Stimulated activated CD4-positive, alpha-beta T cell treated with anti-CD3 and anti-CD28 coated beads, Interleukin-12 subunit alpha, Interleukin-12 subunit beta, amount 100 ng/mL, for 24 hours (primary cell): ENCODE measurements around the gene CCDC85C.

ENCODE experiments used
- DNase-seq, 2 experiments: peaks; one replicate each; pipeline ENCODE4 v3.0.0-alpha.2; 2020; ENCODE audit warnings: low read depth in 2 of 2

Gene CCDC85C

DNA sequence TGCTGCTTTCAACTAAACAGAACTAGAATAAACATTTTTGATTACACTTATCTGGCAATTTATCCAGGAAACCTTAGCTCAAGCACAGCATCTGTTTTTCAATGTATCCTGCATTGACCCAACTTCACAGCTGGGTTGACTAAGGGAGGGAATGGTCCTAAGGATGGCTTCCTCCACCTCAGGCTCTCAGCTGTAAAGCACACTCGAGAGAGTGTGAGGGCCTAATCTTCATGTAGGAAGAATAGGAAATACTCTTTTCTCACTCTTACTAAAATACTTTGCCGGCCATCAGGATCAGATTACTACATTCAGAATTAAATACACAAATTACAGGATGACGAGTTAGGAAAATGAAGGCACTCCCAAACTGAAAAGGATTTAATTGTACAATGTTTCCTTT lies 130.5 kb downstream of the CCDC85C start:
- no peak for DNase-seq

DNA sequence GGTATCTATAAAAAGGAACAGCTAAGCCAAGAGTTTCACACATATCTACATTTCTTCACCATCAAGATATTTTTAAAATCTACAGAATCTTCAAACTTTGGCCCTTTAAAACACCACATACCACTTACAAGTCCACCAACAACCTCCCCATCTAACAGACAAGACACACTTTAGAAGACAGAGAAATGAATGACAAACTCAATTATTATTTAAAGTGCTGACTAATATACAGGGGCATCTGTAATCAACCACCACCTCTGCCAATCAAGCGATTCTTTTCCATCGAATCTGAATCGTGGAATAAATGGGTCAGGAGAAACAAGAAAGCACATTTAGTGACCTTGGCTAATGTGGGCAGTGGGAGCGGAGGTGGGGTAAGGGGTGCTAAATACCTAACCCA lies 131.1 kb downstream of the CCDC85C start:
- no peak for DNase-seq

DNA sequence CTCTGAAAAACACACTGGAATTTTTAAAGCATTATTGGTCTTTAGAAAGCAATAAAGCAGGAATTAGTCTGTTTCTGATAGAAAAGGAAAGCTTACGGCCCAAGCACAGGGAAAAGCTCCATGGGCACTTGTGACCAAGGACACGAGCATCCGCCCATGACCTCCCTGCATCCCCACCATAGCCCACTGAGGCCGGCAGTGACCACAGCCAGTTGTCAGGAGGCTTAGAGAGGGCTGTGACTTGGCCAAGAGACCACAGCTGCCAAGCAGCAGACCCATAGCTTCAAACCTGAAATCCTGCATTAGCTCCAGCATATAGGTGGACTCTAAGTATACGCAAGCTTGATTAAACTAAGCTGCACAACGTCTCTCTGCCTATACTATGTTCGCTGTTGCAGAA lies 132.3 kb downstream of the CCDC85C start:
- DNase-seq: no peak

DNA sequence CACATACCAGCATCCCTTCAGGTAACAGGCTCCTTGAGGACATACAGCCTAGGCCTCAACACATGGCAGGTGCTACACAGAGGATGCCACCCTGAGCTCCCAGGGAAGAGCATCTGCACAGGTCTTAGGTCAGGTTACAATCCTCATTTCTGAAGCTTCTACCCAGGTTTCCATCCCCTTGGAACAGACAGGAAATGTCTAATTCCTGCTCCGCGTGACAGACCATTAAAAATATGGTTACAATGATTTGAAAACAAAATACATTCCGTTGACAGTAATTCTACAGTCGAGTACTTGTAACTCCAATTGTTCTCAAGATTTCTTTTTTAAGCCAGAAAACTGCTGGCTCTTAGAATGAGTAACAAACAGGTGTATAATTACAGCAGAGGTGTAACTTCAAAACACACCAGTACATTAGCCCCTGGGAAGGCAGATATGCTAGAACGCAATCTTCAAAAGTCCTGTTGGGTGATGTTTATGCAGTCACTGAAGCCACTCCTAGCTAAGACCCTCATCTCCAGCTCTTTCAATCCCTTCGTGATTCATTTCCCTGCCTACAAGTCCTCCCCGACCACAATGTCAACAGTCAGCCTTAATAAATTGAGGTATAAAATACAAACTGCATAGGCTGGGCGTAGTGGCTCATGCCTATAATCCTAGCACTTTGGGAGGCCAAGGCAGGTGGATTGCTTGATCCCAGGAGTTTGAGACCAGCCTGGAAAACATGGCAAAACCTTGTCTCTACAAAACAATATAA lies 135.0 kb downstream of the CCDC85C start:
- DNase-seq: no peak

DNA sequence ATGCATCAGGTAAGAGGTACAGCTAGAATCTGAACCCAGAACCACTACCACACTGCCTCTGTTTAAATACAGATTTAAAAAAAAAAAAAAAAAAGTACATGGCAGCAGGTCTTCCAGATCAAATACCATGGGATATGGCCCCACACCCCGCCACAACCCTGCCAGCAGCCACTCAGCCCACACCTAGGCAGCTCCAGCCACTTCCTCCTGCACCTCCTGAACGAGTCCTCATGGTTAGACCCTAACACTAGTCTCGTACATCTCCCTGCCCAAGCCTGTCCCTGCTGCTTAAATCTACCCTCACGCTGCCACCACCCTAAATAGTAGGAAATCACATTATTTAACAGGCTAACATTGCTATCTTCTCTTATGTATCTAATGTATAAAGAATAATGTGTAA lies 135.9 kb downstream of the CCDC85C start:
- no peak for DNase-seq

DNA sequence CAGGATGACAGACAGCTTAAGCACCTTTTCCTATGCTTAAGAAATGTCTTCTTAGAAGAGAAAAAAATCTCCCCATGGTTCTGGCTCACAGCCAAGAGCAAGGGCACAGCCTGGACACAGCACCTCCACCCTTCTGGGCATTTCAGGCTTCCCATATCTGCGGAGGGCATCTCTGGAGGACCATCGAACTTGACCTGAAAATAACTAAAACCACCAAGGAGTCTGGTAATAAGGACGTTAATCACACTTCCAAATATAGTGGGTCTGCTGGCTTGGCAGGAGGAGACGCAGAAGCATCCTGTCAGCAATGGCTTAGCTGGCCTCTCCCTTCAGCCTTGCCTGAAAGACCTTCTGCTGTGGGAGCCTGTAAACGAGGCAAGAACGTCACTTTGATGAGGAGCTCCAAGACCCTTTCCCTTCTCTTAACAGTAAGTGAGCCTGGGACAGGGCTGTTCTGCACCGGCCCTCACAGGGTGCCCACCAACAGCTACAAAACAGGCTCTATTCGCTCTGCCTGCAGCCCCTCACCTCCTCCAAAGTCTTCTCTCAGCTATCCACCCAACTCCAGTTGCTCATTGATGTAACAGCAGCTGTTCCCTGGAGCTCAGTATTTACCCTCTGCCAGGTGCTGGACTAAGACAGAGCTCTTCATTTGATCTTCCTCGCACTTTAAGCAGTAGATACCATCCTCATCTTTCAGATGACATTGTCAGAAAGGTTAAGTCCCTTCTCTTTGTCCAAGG lies 136.5 kb downstream of the CCDC85C start:
- DNase-seq: no peak

DNA sequence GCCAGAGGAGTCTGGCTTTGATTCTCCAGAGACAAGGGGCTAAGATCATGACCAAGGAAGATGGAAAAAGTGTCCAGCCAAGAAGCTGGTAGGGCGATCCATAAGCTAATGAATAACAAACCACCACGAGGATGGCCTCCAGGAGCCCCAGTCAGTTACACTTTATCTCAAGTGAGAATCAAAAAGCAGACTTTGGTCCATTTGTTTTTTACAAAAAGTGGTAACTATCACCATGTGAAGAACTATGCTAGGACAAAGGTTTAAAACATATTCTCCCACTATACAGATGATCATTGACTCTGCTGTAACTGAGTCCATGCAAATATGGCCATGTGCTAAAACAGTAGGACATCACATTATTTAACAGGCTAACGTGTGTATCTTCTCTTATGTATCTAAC lies 137.2 kb downstream of the CCDC85C start:
- DNase-seq: no peak

DNA sequence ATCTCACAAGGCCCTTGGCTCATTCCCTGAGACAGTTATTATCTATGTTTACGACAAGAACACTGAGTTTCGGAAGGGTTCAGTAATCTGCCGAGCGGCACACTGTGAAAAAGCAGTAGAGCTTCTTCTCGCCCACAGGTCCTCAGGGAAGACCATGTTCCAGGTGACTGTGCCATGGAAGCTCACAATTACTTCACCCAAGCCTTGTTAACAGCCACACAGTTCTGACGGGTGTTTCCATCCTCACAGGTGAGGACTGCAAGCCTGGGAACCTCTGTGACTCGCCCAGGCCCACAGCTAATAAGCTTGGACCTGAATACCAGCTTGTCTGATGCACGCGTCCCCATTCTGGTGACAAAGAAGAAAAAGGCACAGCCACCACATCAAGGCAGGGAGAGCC lies 138.7 kb downstream of the CCDC85C start:
- DNase-seq: no peak

DNA sequence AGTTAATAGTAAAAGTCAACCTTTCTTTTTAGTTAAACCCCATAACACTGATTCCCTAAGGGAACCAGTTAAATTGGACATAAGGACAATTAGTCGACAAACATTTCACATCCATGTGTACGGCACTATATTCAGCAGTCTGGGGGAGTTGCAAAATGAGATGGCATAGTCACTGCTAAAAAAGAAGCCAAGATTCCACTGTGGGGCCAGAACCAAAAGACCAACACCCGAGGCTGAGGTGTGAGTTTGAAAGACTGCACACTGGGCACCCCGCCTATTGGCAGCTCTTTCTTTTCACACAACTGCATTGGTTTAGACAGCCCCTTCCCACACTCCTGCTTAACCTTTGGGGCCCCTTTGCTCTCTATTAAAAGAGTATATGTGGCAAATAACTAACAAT lies 140.0 kb downstream of the CCDC85C start:
- DNase-seq: no peak

DNA sequence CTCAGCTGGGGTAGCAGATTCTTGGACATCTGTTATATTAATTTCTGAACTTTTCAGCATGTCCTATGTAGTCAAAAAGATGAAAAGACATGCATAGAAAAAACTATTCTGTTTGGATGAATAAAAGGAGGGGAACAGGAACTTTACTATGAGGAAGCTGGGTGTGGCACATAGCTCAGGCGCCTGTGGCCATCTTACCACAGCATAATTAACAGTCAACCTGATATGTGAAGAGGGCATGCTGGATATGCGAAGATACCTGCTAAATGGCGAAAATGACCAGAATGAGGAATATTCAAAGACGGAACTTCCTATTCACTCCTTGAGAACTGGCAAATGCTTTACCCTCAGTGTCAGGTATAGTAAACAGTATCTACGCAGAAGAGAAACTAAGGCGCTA lies 141.8 kb downstream of the CCDC85C start:
- no peak for DNase-seq

DNA sequence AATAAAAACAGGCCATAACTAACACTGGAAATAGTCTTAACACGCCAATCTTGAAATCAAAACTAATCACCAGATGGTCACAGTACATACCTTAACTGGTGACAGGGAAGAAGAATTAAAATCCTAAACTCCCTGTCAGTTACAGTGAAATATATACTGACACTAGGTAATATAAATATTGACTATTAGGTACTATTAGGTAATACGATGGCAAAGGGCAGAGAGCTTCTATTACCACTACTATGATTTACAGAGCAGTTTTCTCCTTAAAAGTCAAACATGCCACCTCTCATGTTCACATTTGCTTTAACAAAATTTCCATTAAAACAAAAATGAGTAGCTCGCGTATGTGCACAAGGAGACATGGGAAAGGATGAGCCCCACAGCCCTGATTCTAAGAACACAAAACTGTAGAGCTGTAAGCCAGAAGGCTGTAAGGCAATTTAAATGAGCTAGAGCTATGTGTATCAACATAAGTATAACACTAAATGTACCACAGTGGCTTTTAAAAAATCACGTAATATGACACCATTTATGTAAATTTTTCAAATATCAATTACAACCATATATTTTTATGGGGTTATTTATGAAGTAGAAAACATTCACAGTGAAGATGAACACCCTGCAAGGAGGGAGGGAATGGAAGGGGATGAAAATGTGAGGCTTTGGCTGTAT lies 142.5 kb downstream of the CCDC85C start:
- no peak for DNase-seq

DNA sequence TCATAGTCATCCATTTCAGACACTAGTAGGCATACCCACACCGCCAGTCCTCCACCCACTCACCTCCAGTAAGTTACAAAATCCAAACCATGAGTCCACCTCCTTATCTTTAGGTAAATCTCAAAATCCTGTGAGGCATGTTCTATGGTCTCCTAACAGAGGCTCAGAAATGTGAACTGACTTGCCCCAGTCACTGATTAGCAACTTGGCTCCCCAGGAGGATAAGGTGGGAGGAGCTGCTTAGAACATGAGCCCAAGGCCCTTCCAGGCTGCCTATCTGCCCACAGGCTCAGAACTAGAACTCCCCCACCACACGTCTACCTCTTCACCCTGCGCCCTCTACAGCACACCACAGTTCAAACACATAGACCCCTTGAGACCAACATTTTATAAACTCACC lies 143.2 kb downstream of the CCDC85C start:
- DNase-seq: no peak

DNA sequence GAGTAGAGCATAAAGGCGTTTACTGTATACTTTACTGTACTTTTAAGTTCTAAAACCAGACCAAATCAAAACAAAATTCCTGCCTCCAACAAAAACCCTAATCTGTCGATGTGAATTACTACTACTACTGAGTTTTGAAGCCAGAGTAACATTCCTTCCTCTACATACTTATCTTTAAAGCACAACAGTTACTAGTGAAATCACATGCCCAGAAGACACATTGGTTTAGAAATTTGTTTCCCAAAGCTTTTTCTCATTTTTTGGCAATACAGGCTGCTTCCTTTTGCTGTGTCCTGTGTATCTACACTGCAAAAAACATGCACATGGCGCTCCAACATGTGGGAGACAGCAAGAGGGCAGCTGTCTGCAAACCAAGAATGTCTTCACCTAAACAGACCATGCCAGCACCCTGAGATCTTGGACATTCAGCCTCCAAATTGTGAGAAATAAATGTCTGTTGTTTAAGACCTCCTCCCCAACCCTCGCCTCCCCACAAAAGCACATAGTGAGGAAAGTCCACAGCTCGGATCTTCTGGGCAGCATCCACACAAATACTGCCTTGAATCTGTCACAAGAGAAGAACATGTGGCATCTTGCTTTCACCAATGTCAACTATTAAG lies 144.4 kb downstream of the CCDC85C start:
- no peak for DNase-seq

DNA sequence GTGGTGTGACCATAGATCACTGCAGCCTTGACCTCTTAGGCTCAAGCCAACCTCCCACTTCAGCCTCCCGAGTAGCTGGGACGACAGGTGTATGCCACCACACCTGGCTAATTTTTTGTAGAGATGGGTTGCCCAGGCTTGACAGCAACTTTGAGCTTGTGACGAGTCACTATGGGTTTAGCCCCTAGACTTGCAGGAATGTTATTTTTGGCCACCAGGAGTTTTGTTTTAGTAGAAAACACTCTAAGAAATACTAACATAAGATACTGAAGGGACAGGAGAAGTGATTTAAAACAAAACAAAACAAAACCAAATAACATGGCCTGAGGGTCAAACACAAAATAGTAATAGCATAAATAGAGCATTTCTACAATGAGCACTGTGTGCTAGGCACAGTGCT lies 149.8 kb downstream of the CCDC85C start:
- no peak for DNase-seq

DNA sequence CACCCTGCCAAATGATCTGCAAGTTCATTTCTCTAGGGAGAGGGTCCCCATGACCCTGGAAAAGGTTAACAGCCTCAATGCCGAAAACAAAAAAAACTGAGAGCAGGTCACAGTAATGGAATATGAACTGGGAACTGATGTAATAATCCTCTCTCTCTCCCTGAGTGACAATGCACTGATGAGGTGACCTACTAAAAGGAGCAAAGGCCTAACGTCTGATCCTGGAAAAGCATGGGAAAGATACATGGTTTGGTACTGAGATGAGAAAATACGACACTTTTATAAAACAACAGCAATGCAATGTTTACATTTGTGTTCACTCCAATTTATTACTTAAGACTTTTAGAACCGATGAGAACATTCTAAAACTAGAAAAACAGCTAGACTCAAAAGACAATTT lies 151.0 kb downstream of the CCDC85C start:
- no peak for DNase-seq

DNA sequence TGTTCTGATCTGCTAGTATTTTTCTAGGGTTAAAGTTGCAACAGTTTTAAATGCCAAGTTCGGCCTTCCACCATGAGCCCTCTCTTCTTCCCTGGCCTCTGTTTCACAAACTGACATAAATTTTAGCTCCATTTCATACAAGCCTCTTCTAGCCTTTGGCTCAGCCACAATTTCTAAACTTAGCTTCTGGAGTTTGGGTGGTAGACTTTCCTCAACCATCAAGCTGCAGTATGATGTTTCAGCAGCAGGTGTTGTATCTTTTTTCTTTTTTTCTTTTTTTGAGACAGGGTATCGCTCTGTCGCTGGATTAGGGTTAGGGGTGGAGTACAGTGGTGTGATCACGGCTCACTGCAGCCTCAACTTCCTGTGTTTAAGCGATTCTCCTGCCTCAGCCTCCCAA lies 152.8 kb downstream of the CCDC85C start:
- DNase-seq: no peak

DNA sequence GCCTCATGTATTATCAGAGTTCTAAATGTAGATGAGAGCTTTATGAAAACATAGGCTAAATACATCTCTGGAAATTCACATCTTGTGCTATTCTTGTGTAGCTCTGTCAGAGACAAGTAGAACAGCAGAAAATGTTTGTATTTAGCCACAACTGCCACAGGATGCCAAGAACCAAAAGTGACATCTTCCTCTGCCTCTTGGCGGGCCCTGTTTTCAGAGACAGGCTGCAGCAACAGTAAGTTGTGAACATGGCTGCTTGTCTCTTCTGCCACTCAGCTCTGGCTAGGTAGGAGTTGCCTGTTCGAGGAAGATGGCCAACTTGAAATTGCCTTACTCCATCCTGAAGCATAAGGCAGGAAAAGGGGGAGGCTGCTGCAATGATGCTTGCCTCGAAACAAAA lies 153.7 kb downstream of the CCDC85C start:
- DNase-seq: no peak
